ENCODE data around the gene CAMTA1.

The CAMTA1 gene

GRCh38 chr1:7538849-7539768 is 753.9 kb downstream of the CAMTA1 start:
- H3K27ac ChIP-seq: no peak overlapping the region
- no peak for DNase-seq (ENCODE audit: low read depth, low spot score)

GRCh38 chr1:7539769-7540175 is 754.5 kb downstream of the CAMTA1 start:
- H3K27ac ChIP-seq: no peak overlapping the region
- DNase-seq (ENCODE audit: low read depth, low spot score): peak; percentile 66

GRCh38 chr1:7540816-7541215 is 755.6 kb downstream of the CAMTA1 start:
- no peak overlapping the region for H3K27ac ChIP-seq

GRCh38 chr1:7541629-7542028 is 756.4 kb downstream of the CAMTA1 start:
- H3K27ac ChIP-seq: no peak overlapping the region
- no peak for DNase-seq (ENCODE audit: low read depth, low spot score)

More at GRCh38 chr1:7540816-7541215, 755.6 kb downstream of the CAMTA1 start:
- DNase-seq (ENCODE audit: low read depth, low spot score): no peak

- DNase-seq (ENCODE audit: low read depth, low spot score): no peak
- no peak overlapping the region for H3K27ac ChIP-seq
Measured at GRCh38 chr1:7543718-7544090, 758.5 kb downstream of the CAMTA1 start.

GRCh38 chr1:7549277-7550161 is 764.3 kb downstream of the CAMTA1 start:
- peak overlapping the region; percentile 70 for H3K27ac ChIP-seq
- DNase-seq (ENCODE audit: low read depth, low spot score): peak; percentile 60

GRCh38 chr1:7550261-7550865 is 765.1 kb downstream of the CAMTA1 start:
- DNase-seq (ENCODE audit: low read depth, low spot score): no peak
- peak overlapping the region; percentile 70 for H3K27ac ChIP-seq

- no peak overlapping the region for H3K27ac ChIP-seq
- DNase-seq (ENCODE audit: low read depth, low spot score): no peak
Measured at GRCh38 chr1:7550981-7551380, 765.7 kb downstream of the CAMTA1 start.

- H3K27ac ChIP-seq: no peak overlapping the region
- no peak for DNase-seq (ENCODE audit: low read depth, low spot score)
Measured at GRCh38 chr1:7551442-7551841, 766.2 kb downstream of the CAMTA1 start.

- no peak for DNase-seq (ENCODE audit: low read depth, low spot score)
- H3K27ac ChIP-seq: no peak overlapping the region
Measured at GRCh38 chr1:7552402-7552801, 767.1 kb downstream of the CAMTA1 start.

- no peak for DNase-seq (ENCODE audit: low read depth, low spot score)
- no peak overlapping the region for H3K27ac ChIP-seq
Measured at GRCh38 chr1:7553042-7553690, 767.9 kb downstream of the CAMTA1 start.

GRCh38 chr1:7554385-7555235 is 769.4 kb downstream of the CAMTA1 start:
- no peak overlapping the region for H3K27ac ChIP-seq
- no peak for DNase-seq (ENCODE audit: low read depth, low spot score)

GRCh38 chr1:7555391-7556185 is 770.3 kb downstream of the CAMTA1 start:
- peak; percentile 8 for DNase-seq (ENCODE audit: low read depth, low spot score)

GRCh38 chr1:7557301-7557891 is 772.1 kb downstream of the CAMTA1 start:
- no peak for DNase-seq (ENCODE audit: low read depth, low spot score)
- no peak overlapping the region for H3K27ac ChIP-seq

More at GRCh38 chr1:7555391-7556185, 770.3 kb downstream of the CAMTA1 start:
- H3K27ac ChIP-seq: no peak overlapping the region

GRCh38 chr1:7558041-7558461 is 772.8 kb downstream of the CAMTA1 start:
- no peak overlapping the region for H3K27ac ChIP-seq

GRCh38 chr1:7558481-7558880 is 773.2 kb downstream of the CAMTA1 start:
- no peak for DNase-seq (ENCODE audit: low read depth, low spot score)
- H3K27ac ChIP-seq: no peak overlapping the region

More at GRCh38 chr1:7558041-7558461, 772.8 kb downstream of the CAMTA1 start:
- DNase-seq (ENCODE audit: low read depth, low spot score): no peak

- H3K27ac ChIP-seq: no peak overlapping the region
- DNase-seq (ENCODE audit: low read depth, low spot score): no peak
Measured at GRCh38 chr1:7558921-7559869, 773.9 kb downstream of the CAMTA1 start.
